Measurements from ENCODE around the gene GRM7. TPM values are rescaled to one million over a fixed set of nuclear protein-coding genes. Genes with fewer than 3 reads are reported as not detected.

GRM7 gene
- total and polyA plus RNA-seq, 2 donors (not counting 1 experiment from before 2014, with no cell fraction given), result not detected

DNA sequence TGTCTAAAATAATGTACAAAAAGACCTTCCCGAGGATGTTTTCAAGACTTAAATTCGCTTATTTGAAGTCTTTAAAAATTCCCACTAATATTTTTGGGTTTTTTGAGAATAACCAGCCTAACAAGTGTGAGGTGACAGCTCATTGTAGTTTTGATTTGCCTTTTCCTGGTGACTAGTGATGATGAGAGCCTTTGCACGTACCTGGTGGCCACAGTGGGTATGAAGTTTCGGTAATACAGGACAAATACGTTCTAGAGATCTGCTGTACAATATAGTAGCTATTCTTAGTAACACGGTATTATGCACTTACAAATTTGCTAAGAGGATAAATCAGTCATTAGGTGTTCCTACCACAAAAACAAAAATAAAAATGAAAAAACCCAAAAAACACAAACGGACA is 124.9 kb downstream of the GRM7 start:
- Histone ChIP-seq H3K36me3 (replicated peaks in 1 of 2; ENCODE audit: control extremely low read depth in 1 of 2, control insufficient read depth in 1 of 2, extremely low read depth in 1 of 2, insufficient read depth in 2 of 2, low read length in 1 of 2) (no peaks in the 10 kb centered on the region), H3K9me3 (ENCODE audit: control extremely low read depth in 1 of 3, control insufficient read depth in 2 of 3, insufficient read depth in 1 of 3, low read length in 2 of 3) (no peaks in the 10 kb centered on the region), H3K9ac (ENCODE audit: low read length) (no peak overlapping the region), H2AFZ (ENCODE audit: insufficient read depth, low read depth, low read length, poor library complexity, severe bottlenecking) (no peak overlapping the region), H3K27ac (ENCODE audit: low read length in 2 of 2) (no peak overlapping the region), H3K4me3 (ENCODE audit: control extremely low read depth in 1 of 5, extremely low read depth in 1 of 5, insufficient read depth in 1 of 5, low read depth in 2 of 5, low read length in 4 of 5) (no peak overlapping the region), H3K79me2 (ENCODE audit: control insufficient read depth, insufficient read depth, low read length) (no peaks in the 10 kb centered on the region), H4K20me1 (ENCODE audit: control insufficient read depth, insufficient read depth, low read length, poor library complexity, severe bottlenecking) (no peaks in the 10 kb centered on the region), H3K27me3 (replicated peaks in 1 of 4; ENCODE audit: control extremely low read depth in 1 of 4, control insufficient read depth in 3 of 4, insufficient read depth in 4 of 4, low read length in 3 of 4) (no peaks in the 10 kb centered on the region), H3K4me2 (replicated peaks; ENCODE audit: low read depth, low read length, poor library complexity, severe bottlenecking) (no peak overlapping the region), H3K4me1 (ENCODE audit: control insufficient read depth in 2 of 2, insufficient read depth in 2 of 2, low read length in 2 of 2) (no peaks in the 10 kb centered on the region)
- no peaks in the 10 kb centered on the region for H3K4me1 Mint-ChIP-seq
- whole genome bisulfite sequencing (ENCODE audit: insufficient coverage), result no CpG with 5 or more reads among the region's 7 CpGs
- peaks cover 2% of the 10 kb centered on the region for H3K9me3 Mint-ChIP-seq (ENCODE audit: insufficient read depth)
- ChIA-PET POLR2A (no interaction called here), CTCF (no interaction called here)
- TF ChIP-seq, protein P1, sequence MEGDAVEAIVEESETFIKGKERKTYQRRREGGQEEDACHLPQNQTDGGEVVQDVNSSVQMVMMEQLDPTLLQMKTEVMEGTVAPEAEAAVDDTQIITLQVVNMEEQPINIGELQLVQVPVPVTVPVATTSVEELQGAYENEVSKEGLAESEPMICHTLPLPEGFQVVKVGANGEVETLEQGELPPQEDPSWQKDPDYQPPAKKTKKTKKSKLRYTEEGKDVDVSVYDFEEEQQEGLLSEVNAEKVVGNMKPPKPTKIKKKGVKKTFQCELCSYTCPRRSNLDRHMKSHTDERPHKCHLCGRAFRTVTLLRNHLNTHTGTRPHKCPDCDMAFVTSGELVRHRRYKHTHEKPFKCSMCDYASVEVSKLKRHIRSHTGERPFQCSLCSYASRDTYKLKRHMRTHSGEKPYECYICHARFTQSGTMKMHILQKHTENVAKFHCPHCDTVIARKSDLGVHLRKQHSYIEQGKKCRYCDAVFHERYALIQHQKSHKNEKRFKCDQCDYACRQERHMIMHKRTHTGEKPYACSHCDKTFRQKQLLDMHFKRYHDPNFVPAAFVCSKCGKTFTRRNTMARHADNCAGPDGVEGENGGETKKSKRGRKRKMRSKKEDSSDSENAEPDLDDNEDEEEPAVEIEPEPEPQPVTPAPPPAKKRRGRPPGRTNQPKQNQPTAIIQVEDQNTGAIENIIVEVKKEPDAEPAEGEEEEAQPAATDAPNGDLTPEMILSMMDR (IDR thresholded peaks at IDR 0.05), result no peak
- intact Hi-C loops (cut with micrococcal nuclease), result no loop called here
- ATAC-seq (ENCODE audit: low read depth) (no peak), DNase-seq (no peak)
- H3K4me3 Mint-ChIP-seq, result no peak overlapping the region
- H3K27me3 Mint-ChIP-seq, result no peaks in the 10 kb centered on the region
- no peak overlapping the region for H3K27ac Mint-ChIP-seq

DNA sequence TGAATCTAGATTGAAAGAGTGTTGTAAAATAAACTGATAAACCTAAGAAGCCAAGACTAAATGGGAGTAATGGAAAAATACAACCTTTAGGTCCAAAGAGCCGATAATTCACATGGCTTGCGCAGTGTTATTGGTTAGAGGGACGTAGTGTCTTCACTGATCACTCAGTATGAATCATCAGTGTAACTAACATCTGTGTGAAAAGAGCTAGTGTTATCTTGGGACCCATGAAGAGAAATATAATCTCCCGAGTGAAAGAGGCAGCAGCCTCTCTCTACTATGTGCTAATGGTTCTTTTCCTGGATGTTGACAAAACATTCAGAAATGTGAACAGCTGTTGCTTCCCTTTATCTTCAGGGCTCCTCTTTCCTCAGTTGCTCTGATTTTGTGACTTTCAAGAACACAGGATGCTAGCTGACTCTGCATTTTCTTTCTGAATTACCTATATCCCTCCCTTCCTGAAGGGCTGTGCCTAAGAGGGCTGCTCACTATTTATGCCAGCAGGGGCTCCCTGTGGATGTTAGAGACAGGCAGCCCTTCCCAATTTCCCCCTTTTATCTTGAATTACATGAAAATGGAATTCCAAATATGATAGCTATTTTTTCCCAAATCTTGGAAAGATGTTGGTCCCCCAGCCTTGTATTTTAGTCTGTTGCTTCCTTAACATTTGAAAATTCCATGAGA is 128.8 kb downstream of the GRM7 start:
- Histone ChIP-seq H3K9ac (ENCODE audit: low read length) (no peak overlapping the region), H4K20me1 (ENCODE audit: control insufficient read depth, insufficient read depth, low read length, poor library complexity, severe bottlenecking) (no peaks in the 10 kb centered on the region), H3K27ac (ENCODE audit: low read length in 2 of 2) (no peak overlapping the region), H3K4me3 (ENCODE audit: control extremely low read depth in 1 of 5, extremely low read depth in 1 of 5, insufficient read depth in 1 of 5, low read depth in 2 of 5, low read length in 4 of 5) (no peak overlapping the region), H3K36me3 (replicated peaks in 1 of 2; ENCODE audit: control extremely low read depth in 1 of 2, control insufficient read depth in 1 of 2, extremely low read depth in 1 of 2, insufficient read depth in 2 of 2, low read length in 1 of 2) (no peaks in the 10 kb centered on the region), H3K79me2 (ENCODE audit: control insufficient read depth, insufficient read depth, low read length) (no peaks in the 10 kb centered on the region), H2AFZ (ENCODE audit: insufficient read depth, low read depth, low read length, poor library complexity, severe bottlenecking) (no peak overlapping the region), H3K4me1 (ENCODE audit: control insufficient read depth in 2 of 2, insufficient read depth in 2 of 2, low read length in 2 of 2) (no peaks in the 10 kb centered on the region), H3K27me3 (replicated peaks in 1 of 4; ENCODE audit: control extremely low read depth in 1 of 4, control insufficient read depth in 3 of 4, insufficient read depth in 4 of 4, low read length in 3 of 4) (no peaks in the 10 kb centered on the region), H3K4me2 (replicated peaks; ENCODE audit: low read depth, low read length, poor library complexity, severe bottlenecking) (no peak overlapping the region), H3K9me3 (ENCODE audit: control extremely low read depth in 1 of 3, control insufficient read depth in 2 of 3, insufficient read depth in 1 of 3, low read length in 2 of 3) (no peaks in the 10 kb centered on the region)
- no peaks in the 10 kb centered on the region for H3K27me3 Mint-ChIP-seq
- ATAC-seq (ENCODE audit: low read depth) (no peak), DNase-seq (no peak)
- CTCF ChIA-PET, result no interaction called here
- H3K9me3 Mint-ChIP-seq (ENCODE audit: insufficient read depth), result peaks cover 10% of the 10 kb centered on the region
- no peak overlapping the region for H3K27ac Mint-ChIP-seq
- WGBS (ENCODE audit: insufficient coverage), result 100% methylated on average over 1 of the region's 4 CpGs
- H3K4me3 Mint-ChIP-seq, result no peak overlapping the region
- no peaks in the 10 kb centered on the region for H3K4me1 Mint-ChIP-seq
- TF ChIP-seq EZH2 (IDR thresholded peaks at IDR 0.05; ENCODE audit: borderline replicate concordance, insufficient read depth, low read depth, low read length, poor library complexity, severe bottlenecking), result no peak
- intact Hi-C loops (cut with micrococcal nuclease), result no loop called here
- POLR2A ChIA-PET, result no interaction called here
